PFSK-1 (cell line): ENCODE data around the gene INO80C.

Source experiments
- FOXP2 ChIP-seq: optimal IDR thresholded peaks from 2 replicates; pipeline ENCODE3; 2011; ENCODE audit warnings: borderline replicate concordance, control low read depth, inconsistent platforms; ENCODE audit not compliant: insufficient read depth; ENCODE audit errors: extremely low read length, extremely low read depth
- POLR2AphosphoS5 ChIP-seq: IDR thresholded peaks from 2 replicates; pipeline ENCODE4 v1.6.1; 2012; ENCODE audit warnings: low read depth, mild to moderate bottlenecking, control low read depth, low read length, moderate library complexity
- SIN3A ChIP-seq: IDR thresholded peaks from 2 replicates; pipeline ENCODE4 v1.6.1; 2012; ENCODE audit warnings: mild to moderate bottlenecking, low read length, moderate library complexity, borderline replicate concordance; ENCODE audit not compliant: insufficient read depth
- TAF1 ChIP-seq: IDR thresholded peaks from 2 replicates; pipeline ENCODE4 v1.6.1; 2012; ENCODE audit warnings: low read length, control low read depth, borderline replicate concordance; ENCODE audit not compliant: insufficient read depth
- TF ChIP-seq, protein P1 (sequence below), 2 experiments: IDR thresholded peaks; 2 replicates each; pipeline versions ENCODE4 v1.6.1 to v1.8.0; 2011 to 2012; ENCODE audit warnings: low read depth in 2 of 2, low read length in 2 of 2, control low read depth in 1 of 2, inconsistent platforms in 1 of 2, mild to moderate bottlenecking in 1 of 2, moderate library complexity in 1 of 2; ENCODE audit not compliant: insufficient read depth in 1 of 2

DNA sequence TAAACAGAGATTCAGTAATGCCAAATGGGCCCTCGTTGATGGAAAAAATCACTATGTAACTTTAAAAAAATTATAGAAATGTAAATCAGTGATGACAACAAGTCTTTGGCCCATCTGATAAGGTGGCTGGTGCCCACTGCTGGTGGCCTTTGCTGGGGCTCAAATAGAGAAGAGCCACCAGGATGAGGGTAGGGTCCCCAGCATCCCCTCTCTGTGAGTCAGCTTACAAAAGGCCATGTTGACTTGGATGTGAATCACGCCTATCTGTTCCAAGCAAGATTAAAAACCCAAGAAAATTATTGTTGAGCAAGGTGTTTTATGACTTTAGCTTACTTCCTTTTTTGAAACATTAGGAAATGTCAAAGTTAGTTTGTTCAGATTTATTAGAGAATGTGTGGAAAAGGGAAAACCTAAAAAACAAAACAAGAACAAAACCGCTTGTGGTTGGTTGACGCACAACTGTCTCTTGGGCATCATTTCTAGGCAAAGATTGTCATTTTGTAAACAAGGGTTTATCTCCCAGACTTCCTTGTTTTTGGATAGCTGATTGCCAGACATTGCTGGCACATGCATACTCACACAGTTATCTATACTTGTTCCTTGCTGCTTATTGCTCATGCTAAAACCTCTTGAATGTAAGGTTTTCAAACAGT lies 66.9 kb downstream of the INO80C start:
- TF ChIP-seq, protein P1, sequence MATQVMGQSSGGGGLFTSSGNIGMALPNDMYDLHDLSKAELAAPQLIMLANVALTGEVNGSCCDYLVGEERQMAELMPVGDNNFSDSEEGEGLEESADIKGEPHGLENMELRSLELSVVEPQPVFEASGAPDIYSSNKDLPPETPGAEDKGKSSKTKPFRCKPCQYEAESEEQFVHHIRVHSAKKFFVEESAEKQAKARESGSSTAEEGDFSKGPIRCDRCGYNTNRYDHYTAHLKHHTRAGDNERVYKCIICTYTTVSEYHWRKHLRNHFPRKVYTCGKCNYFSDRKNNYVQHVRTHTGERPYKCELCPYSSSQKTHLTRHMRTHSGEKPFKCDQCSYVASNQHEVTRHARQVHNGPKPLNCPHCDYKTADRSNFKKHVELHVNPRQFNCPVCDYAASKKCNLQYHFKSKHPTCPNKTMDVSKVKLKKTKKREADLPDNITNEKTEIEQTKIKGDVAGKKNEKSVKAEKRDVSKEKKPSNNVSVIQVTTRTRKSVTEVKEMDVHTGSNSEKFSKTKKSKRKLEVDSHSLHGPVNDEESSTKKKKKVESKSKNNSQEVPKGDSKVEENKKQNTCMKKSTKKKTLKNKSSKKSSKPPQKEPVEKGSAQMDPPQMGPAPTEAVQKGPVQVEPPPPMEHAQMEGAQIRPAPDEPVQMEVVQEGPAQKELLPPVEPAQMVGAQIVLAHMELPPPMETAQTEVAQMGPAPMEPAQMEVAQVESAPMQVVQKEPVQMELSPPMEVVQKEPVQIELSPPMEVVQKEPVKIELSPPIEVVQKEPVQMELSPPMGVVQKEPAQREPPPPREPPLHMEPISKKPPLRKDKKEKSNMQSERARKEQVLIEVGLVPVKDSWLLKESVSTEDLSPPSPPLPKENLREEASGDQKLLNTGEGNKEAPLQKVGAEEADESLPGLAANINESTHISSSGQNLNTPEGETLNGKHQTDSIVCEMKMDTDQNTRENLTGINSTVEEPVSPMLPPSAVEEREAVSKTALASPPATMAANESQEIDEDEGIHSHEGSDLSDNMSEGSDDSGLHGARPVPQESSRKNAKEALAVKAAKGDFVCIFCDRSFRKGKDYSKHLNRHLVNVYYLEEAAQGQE (IDR thresholded peaks at IDR 0.05; ENCODE audit: insufficient read depth in 1 of 2, low read depth in 2 of 2, low read length in 2 of 2) = no peak
- TF ChIP-seq SIN3A (no peak), TAF1 (no peak), POLR2AphosphoS5 (no peak), FOXP2 (no peak)
